CD4-positive, alpha-beta T cell treated with Interleukin-17A for 1 hour (primary cell): ENCODE measurements around the gene TAOK2.
"Not testable (repeated sequence)": the region's sequence is repeated elsewhere in the genome, so short reads cannot be mapped to it uniquely, and the experiment has no call there.

Source experiments
- DNase-seq: peaks from one replicate; pipeline ENCODE4 v3.0.0-alpha.2; 2020

TAOK2 gene

GRCh38 chr16:29973384-29974246 is at the start of gene TAOK2:
TAOK2 (plus strand) TSS chr16:29973868; CDS start chr16:29977773, 3,905 bp downstream.
- DNase-seq: peak; percentile 97

- no peak for DNase-seq
Measured at GRCh38 chr16:29925105-29925756, 48.4 kb upstream of the TAOK2 start.

- DNase-seq: peak; percentile 93
Measured at GRCh38 chr16:29925781-29926710, 47.6 kb upstream of the TAOK2 start, which contains the start of gene KCTD13. KCTD13 (minus strand) TSS chr16:29926226; CDS start chr16:29926033, 193 bp downstream.

- DNase-seq: no peak
Measured at GRCh38 chr16:29926711-29927052, 47.0 kb upstream of the TAOK2 start.

GRCh38 chr16:29927070-29927905 is 46.4 kb upstream of the TAOK2 start:
- DNase-seq: no peak

GRCh38 chr16:29931750-29932149 is 41.9 kb upstream of the TAOK2 start:
- DNase-seq: not testable (repeated sequence)

GRCh38 chr16:29940656-29941055 is 33.0 kb upstream of the TAOK2 start:
- DNase-seq: no peak

GRCh38 chr16:29943846-29944799 is 29.5 kb upstream of the TAOK2 start:
- no peak for DNase-seq

GRCh38 chr16:29947897-29948296 is 25.8 kb upstream of the TAOK2 start:
- no peak for DNase-seq

GRCh38 chr16:29950806-29951461 is 22.7 kb upstream of the TAOK2 start:
- DNase-seq: no peak

- DNase-seq: no peak
Measured at GRCh38 chr16:29951625-29952365, 21.9 kb upstream of the TAOK2 start.

GRCh38 chr16:29958756-29959155 is 14.9 kb upstream of the TAOK2 start:
- DNase-seq: no peak

- DNase-seq: no peak
Measured at GRCh38 chr16:29959293-29959692, 14.4 kb upstream of the TAOK2 start.

GRCh38 chr16:29959821-29960220 is 13.8 kb upstream of the TAOK2 start:
- DNase-seq: not testable (repeated sequence)

- DNase-seq: no peak
Measured at GRCh38 chr16:29961127-29961478, 12.6 kb upstream of the TAOK2 start.

- peak; percentile 95 for DNase-seq
Measured at GRCh38 chr16:29961479-29962343, 12.0 kb upstream of the TAOK2 start, which contains the start of gene TMEM219. TMEM219 (plus strand) TSS chr16:29962079; CDS start chr16:29963144, 1,065 bp downstream.

GRCh38 chr16:29962344-29962994 is 11.2 kb upstream of the TAOK2 start:
- peak; percentile 17 for DNase-seq
